Measurements from ENCODE around the gene F2R.

DNA sequence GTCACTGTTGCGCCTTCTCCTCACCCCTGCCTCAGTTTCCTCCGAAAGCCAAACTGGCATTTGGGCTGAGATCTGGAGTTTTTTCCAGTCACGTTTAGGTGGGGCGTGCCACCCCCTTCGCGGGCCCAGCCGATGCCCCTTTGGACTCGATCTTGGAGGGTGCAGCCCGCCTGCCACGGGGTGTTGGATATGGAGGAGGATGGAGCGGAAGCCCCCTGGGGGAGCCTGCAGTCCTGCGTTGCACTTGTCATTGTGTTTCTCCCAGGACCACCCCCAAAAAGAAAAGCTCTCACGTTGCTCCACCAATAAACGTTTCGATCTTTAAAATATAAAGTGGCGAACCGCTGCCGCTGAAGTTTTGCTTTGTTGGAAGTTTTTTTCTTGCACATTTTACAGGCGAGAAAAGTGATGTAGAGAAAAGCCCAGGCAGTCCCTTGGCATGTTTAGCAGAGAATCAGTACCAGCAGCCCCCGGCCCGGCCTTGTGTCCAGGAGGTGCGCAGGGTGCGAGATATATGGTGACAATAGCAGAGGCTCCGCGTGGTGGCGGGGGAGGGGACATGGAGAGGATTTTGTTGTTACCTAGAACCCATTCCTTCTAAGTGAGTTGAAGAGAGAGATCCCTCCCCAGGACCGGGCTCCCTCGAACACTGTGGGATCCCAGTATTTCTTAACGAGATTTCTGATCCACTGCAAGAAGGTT, 681 bp downstream of the F2R start:
- TF ChIP-seq ZNF274 (IDR thresholded peaks at IDR 0.05; ENCODE audit: low read depth, low read length) = no peak
- TF ChIP-seq SUZ12 (IDR thresholded peaks at IDR 0.05; ENCODE audit: extremely low read depth, insufficient read depth, insufficient read length) = no peak
